Activated CD4-positive, alpha-beta T cell treated with anti-CD3 and anti-CD28 coated beads, Interleukin-10, Interleukin-2, amounts not matched to agents 100 ng/mL and 50 ng/mL, durations not matched to agents 16 hours and 8 hours (primary cell): ENCODE measurements around the gene PPIL4.

Experiments
- DNase-seq: peaks from one replicate; pipeline ENCODE4 v3.0.0-alpha.2; 2020

PPIL4 gene

DNA sequence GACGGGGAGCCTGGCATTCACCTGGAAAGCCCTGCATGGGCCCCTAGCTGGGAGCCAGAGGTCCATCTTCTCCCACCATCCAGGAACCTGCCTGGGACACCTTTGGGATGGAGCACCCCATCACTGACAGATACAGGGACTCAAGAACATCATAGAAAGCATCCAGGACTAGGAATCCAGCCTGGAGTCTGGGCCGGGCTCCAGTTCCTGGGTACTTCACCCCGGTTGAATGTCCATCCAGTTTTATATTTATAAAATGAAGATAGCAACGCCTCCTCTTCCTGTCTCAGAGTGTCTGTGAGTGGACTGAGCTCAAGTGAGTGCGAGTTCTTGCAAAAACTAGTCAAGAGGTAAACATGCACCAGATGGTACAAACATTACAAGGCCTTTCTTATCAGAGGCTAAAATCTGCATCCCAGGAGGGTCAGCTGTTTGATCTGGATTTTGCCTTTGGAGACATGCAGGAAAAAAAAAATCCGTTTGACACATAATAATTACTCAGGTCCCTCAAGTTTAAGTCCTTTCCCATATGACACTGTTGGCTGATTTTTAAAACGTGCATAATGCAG lies 88.4 kb downstream of the PPIL4 start:
- no peak for DNase-seq

DNA sequence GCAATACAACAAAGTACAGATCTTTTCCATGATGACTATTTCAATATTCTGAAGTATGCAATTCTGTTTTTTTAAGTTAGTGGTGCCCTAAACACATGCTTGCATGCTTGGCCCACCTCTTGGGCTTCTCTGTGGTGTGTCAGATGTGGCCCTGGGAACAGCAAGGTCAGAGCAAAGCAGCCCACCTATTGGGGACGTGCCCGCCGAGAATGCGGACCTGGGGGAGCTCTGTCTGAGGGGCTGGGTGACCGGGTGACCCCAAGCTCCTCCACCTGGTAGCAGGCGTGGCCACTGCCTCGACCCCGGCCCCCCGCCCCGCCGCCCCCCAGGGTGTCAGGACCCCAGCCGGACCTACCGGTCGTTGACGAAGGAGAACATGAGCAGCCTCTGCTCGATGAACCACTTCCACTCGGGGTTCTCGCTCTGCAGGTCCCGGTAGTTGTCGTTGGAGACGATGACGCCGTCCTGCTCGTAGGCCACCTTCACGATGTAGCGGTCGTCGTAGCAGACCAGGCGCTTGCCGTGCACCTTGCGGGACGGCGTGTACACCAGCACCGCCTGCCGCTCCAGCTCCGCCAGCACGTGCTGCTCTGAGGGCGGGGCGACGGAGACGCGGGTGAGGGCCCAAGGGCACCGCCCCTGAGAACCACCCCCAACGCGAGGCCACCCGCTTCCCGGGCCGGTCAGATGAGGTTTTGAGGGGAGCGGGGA lies 89.4 kb downstream of the PPIL4 start:
- no peak for DNase-seq

DNA sequence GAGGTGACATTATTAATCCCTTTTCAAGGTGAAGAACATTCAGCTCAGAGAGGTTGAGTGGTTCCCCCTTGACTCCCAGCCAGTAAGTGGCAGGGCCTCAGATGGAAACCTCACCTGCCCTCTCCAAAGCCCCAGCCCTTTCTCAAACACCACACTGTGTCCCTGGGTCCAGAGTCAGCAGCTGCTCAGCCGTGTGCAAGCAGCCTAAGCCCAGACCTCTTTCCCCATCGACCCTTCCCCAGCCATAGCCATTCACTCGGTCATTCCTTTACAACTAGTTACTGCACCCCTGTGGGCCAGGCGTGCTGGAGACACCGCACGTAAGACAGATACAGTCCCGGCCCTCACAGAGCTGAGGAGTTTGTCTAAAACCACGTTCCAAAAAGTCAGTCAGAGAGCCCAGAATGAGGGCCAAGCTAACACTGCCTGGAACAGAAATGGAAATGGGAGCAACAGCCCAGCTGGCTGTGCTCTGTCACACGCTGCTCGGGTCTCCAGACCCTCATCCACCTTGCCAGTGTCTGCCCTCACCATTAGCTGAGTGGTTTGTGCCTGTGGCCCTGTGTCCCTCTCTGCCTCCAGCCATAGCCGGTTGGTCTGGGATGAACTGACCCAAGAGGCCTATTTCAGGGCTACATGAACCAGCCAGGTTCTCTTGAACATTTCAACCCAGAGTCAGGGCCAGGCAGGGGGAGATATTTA lies 90.7 kb downstream of the PPIL4 start:
- DNase-seq, result no peak
